ENCODE measurements around the gene NSG1.

Gene NSG1

DNA sequence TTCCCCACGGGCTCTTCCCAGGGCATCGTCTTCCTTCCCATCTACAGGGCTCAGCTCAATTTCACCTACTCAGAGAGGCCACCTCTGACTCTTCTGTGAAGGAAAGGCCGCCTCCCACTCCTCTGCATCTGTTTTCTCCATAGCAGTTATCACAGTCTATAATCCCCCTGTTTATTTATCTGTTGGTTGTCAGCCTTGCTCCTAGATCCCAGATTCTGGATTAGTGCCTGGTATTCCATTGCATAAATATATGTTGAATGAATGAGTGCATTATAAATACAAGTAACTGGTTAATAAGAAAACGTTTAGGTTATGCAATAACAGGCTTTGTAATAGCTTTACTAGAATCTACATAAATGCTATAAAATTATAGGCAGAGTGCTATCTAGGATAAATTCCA lies 52.9 kb downstream of the NSG1 start:
- no peaks in the 10 kb centered on the region for H3K27me3 ChIP-seq (ENCODE audit: insufficient read depth, insufficient read length)
- TF ChIP-seq ZNF274 (IDR thresholded peaks at IDR 0.05; ENCODE audit: low read depth, low read length) (no peak), SUZ12 (IDR thresholded peaks at IDR 0.05; ENCODE audit: extremely low read depth, insufficient read depth, insufficient read length) (no peak), YY1 (IDR thresholded peaks at IDR 0.05; ENCODE audit: insufficient read depth, insufficient read length) (no peak)
- H3K9ac ChIP-seq (ENCODE audit: insufficient read length, low read depth): no peak overlapping the region
- DNase-seq (ENCODE audit: low read depth, low spot score): no peak
- peaks cover 30% of the 10 kb centered on the region for H3K36me3 ChIP-seq (ENCODE audit: insufficient read depth, insufficient read length, low read length)
- H3K9me3 ChIP-seq (ENCODE audit: insufficient read depth, low read length): no peaks in the 10 kb centered on the region
- no peak overlapping the region for H3K4me3 ChIP-seq (ENCODE audit: insufficient read length, low read depth)
- peaks cover 2% of the 10 kb centered on the region for H3K4me1 ChIP-seq (ENCODE audit: insufficient read depth, insufficient read length)

DNA sequence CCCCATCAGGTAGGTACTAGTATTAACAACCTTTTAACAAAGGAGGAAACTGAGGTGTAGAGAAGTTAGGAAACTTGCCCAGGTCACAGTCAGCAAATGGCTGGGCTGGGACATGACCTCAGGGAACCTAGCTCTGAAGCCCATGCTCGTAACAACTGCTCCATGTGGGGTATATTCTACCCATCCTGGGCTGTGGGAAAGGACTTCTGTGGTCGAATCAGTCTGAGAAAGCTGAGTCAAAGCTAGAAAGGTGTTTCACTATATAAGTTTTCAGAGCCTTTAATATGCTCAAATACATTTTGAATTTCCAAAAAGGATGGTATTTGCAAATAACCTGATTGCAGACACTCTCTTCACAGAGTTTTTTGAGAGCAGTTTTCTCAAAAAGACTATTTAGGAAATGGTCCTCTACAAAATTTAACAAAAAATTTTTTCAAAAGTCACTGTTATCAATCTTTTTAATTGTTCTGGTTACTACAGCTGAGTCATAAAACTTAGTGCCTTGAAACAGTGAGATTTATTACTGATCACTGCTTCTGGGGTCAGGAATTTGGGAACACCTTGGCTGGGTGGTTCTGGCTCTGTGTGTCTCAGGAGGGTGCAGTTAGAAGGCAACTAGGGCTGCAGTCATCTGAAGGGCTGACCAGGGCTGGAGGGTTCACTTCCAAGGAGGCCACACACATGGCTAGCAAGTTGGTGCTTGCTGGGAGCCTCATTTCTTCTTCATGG lies 53.6 kb downstream of the NSG1 start:
- Histone ChIP-seq H3K27me3 (ENCODE audit: insufficient read depth, insufficient read length) (no peaks in the 10 kb centered on the region), H3K9ac (ENCODE audit: insufficient read length, low read depth) (no peak overlapping the region), H3K36me3 (ENCODE audit: insufficient read depth, insufficient read length, low read length) (peaks cover 27% of the 10 kb centered on the region), H3K4me1 (ENCODE audit: insufficient read depth, insufficient read length) (peaks cover 2% of the 10 kb centered on the region), H3K4me3 (ENCODE audit: insufficient read length, low read depth) (no peak overlapping the region), H3K9me3 (ENCODE audit: insufficient read depth, low read length) (no peaks in the 10 kb centered on the region)
- DNase-seq (ENCODE audit: low read depth, low spot score): no peak
- TF ChIP-seq YY1 (IDR thresholded peaks at IDR 0.05; ENCODE audit: insufficient read depth, insufficient read length) (no peak), SUZ12 (IDR thresholded peaks at IDR 0.05; ENCODE audit: extremely low read depth, insufficient read depth, insufficient read length) (no peak), ZNF274 (IDR thresholded peaks at IDR 0.05; ENCODE audit: low read depth, low read length) (no peak)

DNA sequence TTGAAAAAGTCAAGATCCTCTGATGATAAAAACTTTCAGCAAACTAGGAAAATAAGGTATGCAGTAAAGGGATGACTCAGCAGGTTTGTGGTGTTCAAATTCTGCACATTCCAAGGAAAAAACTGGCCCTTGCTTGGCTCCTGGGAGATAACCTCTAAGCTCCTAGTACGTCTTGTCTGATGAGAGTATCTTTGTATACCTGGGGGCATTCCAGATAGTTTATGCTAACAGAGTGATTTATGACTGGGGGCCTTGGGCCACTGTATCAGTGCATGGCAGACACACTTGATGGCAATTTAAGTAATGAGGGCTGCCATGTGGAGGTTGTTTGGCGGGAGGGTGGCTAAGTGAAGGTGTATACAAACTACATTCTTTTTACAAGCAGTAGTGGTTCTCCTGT lies 56.9 kb downstream of the NSG1 start:
- peaks cover 2% of the 10 kb centered on the region for H3K4me1 ChIP-seq (ENCODE audit: insufficient read depth, insufficient read length)
- no peak overlapping the region for H3K9ac ChIP-seq (ENCODE audit: insufficient read length, low read depth)
- TF ChIP-seq YY1 (IDR thresholded peaks at IDR 0.05; ENCODE audit: insufficient read depth, insufficient read length) (no peak), SUZ12 (IDR thresholded peaks at IDR 0.05; ENCODE audit: extremely low read depth, insufficient read depth, insufficient read length) (no peak), ZNF274 (IDR thresholded peaks at IDR 0.05; ENCODE audit: low read depth, low read length) (no peak)
- H3K4me3 ChIP-seq (ENCODE audit: insufficient read length, low read depth): no peak overlapping the region
- H3K9me3 ChIP-seq (ENCODE audit: insufficient read depth, low read length): no peaks in the 10 kb centered on the region
- no peaks in the 10 kb centered on the region for H3K27me3 ChIP-seq (ENCODE audit: insufficient read depth, insufficient read length)
- H3K36me3 ChIP-seq (ENCODE audit: insufficient read depth, insufficient read length, low read length): peaks cover 4% of the 10 kb centered on the region
- no peak for DNase-seq (ENCODE audit: low read depth, low spot score)

DNA sequence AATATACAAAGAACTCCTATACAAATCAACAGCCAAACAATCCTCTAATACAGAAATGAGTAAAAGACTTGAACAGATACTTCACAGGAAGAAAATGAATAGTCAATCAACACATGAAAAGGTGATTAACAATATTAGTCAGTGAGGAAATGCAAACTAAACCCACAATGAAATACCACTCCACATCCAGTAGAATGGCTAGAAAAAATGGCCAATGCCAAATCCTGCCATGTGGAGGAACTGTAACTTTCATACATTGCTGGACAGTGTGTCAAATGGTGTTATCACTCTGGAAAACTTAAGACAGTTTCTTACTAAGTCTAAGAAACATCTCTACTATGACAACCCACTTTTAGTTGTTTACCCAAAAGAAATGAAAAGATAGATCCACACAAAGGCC lies 59.5 kb downstream of the NSG1 start:
- Histone ChIP-seq H3K27me3 (ENCODE audit: insufficient read depth, insufficient read length) (no peaks in the 10 kb centered on the region), H3K9me3 (ENCODE audit: insufficient read depth, low read length) (no peaks in the 10 kb centered on the region), H3K4me1 (ENCODE audit: insufficient read depth, insufficient read length) (no peaks in the 10 kb centered on the region), H3K9ac (ENCODE audit: insufficient read length, low read depth) (no peak overlapping the region), H3K36me3 (ENCODE audit: insufficient read depth, insufficient read length, low read length) (no peaks in the 10 kb centered on the region), H3K4me3 (ENCODE audit: insufficient read length, low read depth) (no peak overlapping the region)
- no peak for DNase-seq (ENCODE audit: low read depth, low spot score)
- TF ChIP-seq YY1 (IDR thresholded peaks at IDR 0.05; ENCODE audit: insufficient read depth, insufficient read length) (no peak), ZNF274 (IDR thresholded peaks at IDR 0.05; ENCODE audit: low read depth, low read length) (no peak), SUZ12 (IDR thresholded peaks at IDR 0.05; ENCODE audit: extremely low read depth, insufficient read depth, insufficient read length) (no peak)

DNA sequence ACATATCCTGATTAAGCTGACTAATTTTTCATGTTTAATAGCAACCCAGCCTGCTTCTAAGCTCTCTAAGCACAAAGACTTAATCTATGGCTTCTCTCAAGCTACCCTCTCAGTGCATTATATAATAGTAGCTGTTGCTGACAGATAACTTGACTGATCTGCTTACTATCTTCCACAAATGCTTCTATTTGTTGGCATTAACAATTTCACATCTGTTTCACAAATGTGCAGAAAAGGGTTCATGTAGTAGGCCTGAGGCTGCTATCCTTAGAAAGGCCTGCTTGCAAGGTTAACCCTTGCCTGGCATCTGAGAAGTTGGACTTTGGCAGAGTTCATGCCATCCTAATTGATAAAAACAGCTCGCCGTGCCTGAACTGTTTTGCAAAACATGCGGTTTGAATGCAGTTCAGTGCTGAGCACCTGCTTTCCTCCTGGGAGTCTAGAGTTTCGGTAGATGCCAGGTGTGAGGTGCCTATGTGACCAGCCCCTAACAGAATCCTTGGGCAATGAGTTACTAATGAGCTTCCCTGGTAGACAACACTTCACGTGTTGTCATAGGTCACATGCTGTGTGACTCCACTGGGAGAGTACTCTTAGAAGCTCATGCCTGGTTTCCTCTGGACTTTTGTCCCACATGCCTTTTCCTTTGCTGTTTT lies 68.4 kb downstream of the NSG1 start:
- Histone ChIP-seq H3K9me3 (ENCODE audit: insufficient read depth, low read length) (no peaks in the 10 kb centered on the region), H3K27me3 (ENCODE audit: insufficient read depth, insufficient read length) (no peaks in the 10 kb centered on the region), H3K36me3 (ENCODE audit: insufficient read depth, insufficient read length, low read length) (peaks cover 43% of the 10 kb centered on the region), H3K9ac (ENCODE audit: insufficient read length, low read depth) (no peak overlapping the region), H3K4me3 (ENCODE audit: insufficient read length, low read depth) (no peak overlapping the region), H3K4me1 (ENCODE audit: insufficient read depth, insufficient read length) (peaks cover 5% of the 10 kb centered on the region)
- TF ChIP-seq YY1 (IDR thresholded peaks at IDR 0.05; ENCODE audit: insufficient read depth, insufficient read length) (no peak), SUZ12 (IDR thresholded peaks at IDR 0.05; ENCODE audit: extremely low read depth, insufficient read depth, insufficient read length) (no peak), ZNF274 (IDR thresholded peaks at IDR 0.05; ENCODE audit: low read depth, low read length) (no peak)
- no peak for DNase-seq (ENCODE audit: low read depth, low spot score)

DNA sequence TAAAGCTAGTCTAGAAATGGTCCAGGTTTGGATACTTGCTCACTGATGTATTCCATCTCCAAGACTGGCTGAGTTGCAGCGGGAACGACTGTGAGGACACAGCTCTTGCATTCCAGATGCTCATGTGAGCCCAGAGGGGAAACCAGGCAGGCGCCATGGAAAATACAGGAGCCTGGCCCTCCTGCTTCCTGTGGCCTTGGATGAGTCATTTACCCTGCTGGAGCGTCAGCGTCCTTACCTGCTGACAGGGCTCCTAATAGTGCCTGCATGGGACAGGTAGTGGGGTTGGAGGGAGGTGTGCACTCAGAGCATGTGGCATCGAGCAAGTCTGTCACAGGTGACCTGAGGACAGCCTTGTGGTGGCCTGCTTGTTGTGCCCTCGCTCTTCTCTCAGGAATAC lies 69.4 kb downstream of the NSG1 start:
- Histone ChIP-seq H3K4me3 (ENCODE audit: insufficient read length, low read depth) (no peak overlapping the region), H3K27me3 (ENCODE audit: insufficient read depth, insufficient read length) (no peaks in the 10 kb centered on the region), H3K36me3 (ENCODE audit: insufficient read depth, insufficient read length, low read length) (peaks cover 43% of the 10 kb centered on the region), H3K4me1 (ENCODE audit: insufficient read depth, insufficient read length) (peaks cover 5% of the 10 kb centered on the region), H3K9ac (ENCODE audit: insufficient read length, low read depth) (no peak overlapping the region), H3K9me3 (ENCODE audit: insufficient read depth, low read length) (no peaks in the 10 kb centered on the region)
- TF ChIP-seq YY1 (IDR thresholded peaks at IDR 0.05; ENCODE audit: insufficient read depth, insufficient read length): no peak
- no peak for TF ChIP-seq SUZ12 (IDR thresholded peaks at IDR 0.05; ENCODE audit: extremely low read depth, insufficient read depth, insufficient read length)
- TF ChIP-seq ZNF274 (IDR thresholded peaks at IDR 0.05; ENCODE audit: low read depth, low read length): no peak
- no peak for DNase-seq (ENCODE audit: low read depth, low spot score)

DNA sequence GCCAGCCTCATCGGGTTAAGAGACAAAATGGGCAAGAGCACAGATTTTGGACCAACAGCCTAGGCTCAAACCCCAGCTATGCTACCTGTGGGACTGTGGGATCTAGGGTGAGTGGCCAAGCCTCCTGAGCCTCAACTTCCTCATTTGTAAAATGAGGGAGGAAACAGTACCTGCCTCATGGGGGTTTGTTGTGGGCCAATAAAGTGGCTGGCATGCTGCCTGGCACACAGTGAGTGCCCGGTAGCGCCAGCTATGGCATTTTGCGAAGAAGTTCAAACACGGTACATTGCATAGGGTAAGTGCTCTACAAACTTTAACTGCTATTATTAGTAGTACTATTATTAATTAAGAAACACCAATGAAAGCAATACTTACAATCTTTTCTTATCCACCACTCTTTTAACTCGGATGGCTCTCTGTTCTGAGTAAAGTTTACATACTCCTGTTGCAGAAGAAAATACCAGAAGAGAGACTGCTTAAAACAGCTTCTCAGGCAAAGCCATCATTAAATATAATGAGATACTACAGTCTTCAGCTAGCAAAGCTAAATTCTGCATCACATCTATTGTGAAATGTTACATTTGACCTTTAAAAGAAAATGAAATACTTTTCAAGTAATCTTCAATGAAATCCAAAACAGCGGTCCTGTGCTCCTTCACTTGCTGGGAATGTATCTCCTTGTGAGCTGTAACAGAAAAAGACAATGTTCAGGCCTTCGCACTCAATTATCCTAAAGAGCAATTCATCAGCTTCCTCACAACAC lies 70.1 kb downstream of the NSG1 start:
- DNase-seq (ENCODE audit: low read depth, low spot score): no peak
- Histone ChIP-seq H3K9ac (ENCODE audit: insufficient read length, low read depth) (no peak overlapping the region), H3K27me3 (ENCODE audit: insufficient read depth, insufficient read length) (no peaks in the 10 kb centered on the region), H3K4me3 (ENCODE audit: insufficient read length, low read depth) (no peak overlapping the region), H3K9me3 (ENCODE audit: insufficient read depth, low read length) (no peaks in the 10 kb centered on the region), H3K4me1 (ENCODE audit: insufficient read depth, insufficient read length) (peaks cover 9% of the 10 kb centered on the region), H3K36me3 (ENCODE audit: insufficient read depth, insufficient read length, low read length) (peaks cover 40% of the 10 kb centered on the region)
- TF ChIP-seq ZNF274 (IDR thresholded peaks at IDR 0.05; ENCODE audit: low read depth, low read length) (no peak), SUZ12 (IDR thresholded peaks at IDR 0.05; ENCODE audit: extremely low read depth, insufficient read depth, insufficient read length) (no peak), YY1 (IDR thresholded peaks at IDR 0.05; ENCODE audit: insufficient read depth, insufficient read length) (no peak)
